Activated naive CD8-positive, alpha-beta T cell treated with anti-CD3 and anti-CD28 coated beads, Interleukin-2, amount 10 ng/mL, durations not matched to agents 7 days and 5 days (primary cell): ENCODE results near the gene A3GALT2. TPM values are rescaled to one million over a fixed set of nuclear protein-coding genes. Genes with fewer than 3 reads are reported as not detected.
"Not testable (repeated sequence)": the region's sequence is repeated elsewhere in the genome, so short reads cannot be mapped to it uniquely, and the experiment has no call there.

Experiments used
- ATAC-seq: fragments of 150-1000 bp; cut with Tn5 transposase; one replicate; pipeline ENCODE4 v1.10.0; 2021; ENCODE audit warnings: low read depth, moderate library complexity
- POLR2A ChIA-PET: fragments of 350-600 bp; sonication (Branson Sonifier 250); formaldehyde crosslinking; loops from one replicate; lab custom pipeline; 2021; ENCODE audit warnings: antibody characterized with exemption; lab: Charles Lee
- DNase-seq: peaks from one replicate; pipeline ENCODE4 v3.0.0; 2021
- H3K27ac Mint-ChIP-seq: one replicate; pipeline ENCODE4 v1.8.0; 2022; ENCODE audit warnings: mild to moderate bottlenecking, mixed read lengths
- H3K27me3 Mint-ChIP-seq: one replicate; pipeline ENCODE4 v1.8.0; 2022; ENCODE audit warnings: mild to moderate bottlenecking, moderate library complexity, mixed read lengths
- H3K36me3 Mint-ChIP-seq: one replicate; pipeline ENCODE4 v1.8.0; 2021; ENCODE audit warnings: mild to moderate bottlenecking, mixed read lengths
- H3K4me1 Mint-ChIP-seq: one replicate; pipeline ENCODE4 v1.8.0; 2021; ENCODE audit warnings: mixed read lengths
- H3K4me3 Mint-ChIP-seq: one replicate; pipeline ENCODE4 v1.8.0; 2022; ENCODE audit warnings: mild to moderate bottlenecking, moderate library complexity, mixed read lengths
- H3K9me3 Mint-ChIP-seq: one replicate; pipeline ENCODE4 v1.8.0; 2021; ENCODE audit warnings: mixed read lengths
- total RNA-seq, 2 experiments: library from RNA; stranded (reverse); gene quantifications; one replicate each; pipeline ENCODE4 v1.2.3, GENCODE V29; 2021

Gene A3GALT2
- total RNA-seq, 2 experiments from 2014 or later, result 0.31 TPM; not detected in 1

DNA sequence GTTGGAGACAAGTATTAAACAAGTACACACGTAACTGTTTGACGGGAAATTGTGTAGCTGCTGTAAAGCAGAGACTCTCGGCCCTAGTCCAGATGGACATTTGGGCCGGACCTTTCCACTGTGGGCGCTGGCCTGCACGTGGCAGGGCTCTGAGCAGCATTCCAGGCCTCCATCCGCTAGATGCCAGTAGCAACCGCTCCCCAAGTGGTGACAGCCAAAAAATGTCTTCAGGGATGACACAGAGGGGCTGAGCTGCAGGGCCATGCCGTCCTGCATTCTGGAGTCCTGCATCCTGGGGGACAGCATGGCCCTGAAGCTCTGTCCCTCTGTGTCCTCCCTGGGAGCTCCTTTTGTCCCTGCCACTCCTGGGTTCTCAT is 24.8 kb downstream of the A3GALT2 start:
- POLR2A ChIA-PET, result interaction anchor here (0.6 to 1.6 kb wide), 3 partner anchors 54 to 114 kb away, joined by 3 to 4 read pairs (median 4); partner anchors contain the start of gene TRIM62
- H3K27me3 Mint-ChIP-seq, result no peaks in the 10 kb centered on the region
- DNase-seq (no peak), ATAC-seq (no peak)
- peaks cover 16% of the 10 kb centered on the region for H3K4me1 Mint-ChIP-seq
- H3K4me3 Mint-ChIP-seq, result no peak overlapping the region
- H3K36me3 Mint-ChIP-seq, result peaks cover 13% of the 10 kb centered on the region
- no peak overlapping the region for H3K27ac Mint-ChIP-seq
- H3K9me3 Mint-ChIP-seq, result no peaks in the 10 kb centered on the region

DNA sequence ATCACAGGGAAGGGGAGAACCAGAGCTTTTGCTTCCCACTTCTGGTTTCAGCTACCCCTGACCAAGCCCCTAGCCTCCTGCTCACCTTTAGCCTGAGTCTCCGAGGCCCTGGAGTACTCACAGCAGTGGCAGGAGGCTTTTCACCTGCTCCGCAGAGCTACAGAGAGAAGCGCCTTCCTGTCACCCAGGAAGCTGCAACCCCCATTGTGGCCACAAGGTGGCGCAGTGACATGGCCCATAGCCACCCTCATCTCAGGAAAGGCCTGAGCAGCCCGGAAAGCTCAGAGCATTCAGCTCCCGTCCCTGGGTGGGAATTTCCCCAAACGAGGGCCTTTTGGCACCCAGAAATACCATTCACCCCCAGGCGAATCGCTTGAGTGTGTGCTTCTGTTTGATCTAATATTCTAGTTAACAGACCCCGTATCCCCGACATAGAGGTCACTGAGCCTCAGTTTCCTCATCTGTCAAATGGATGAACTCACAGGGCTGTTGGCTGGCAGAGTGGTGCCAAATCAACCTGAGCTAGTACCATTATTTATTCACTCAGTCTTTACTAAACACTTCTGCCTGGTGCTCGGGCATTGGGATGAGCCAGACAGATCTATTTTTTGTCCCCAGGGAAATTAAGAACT is 25.3 kb downstream of the A3GALT2 start:
- Mint-ChIP-seq H3K27ac (peak overlapping the region; percentile 56), H3K4me3 (no peak overlapping the region), H3K4me1 (peaks cover 16% of the 10 kb centered on the region), H3K9me3 (no peaks in the 10 kb centered on the region), H3K27me3 (no peaks in the 10 kb centered on the region), H3K36me3 (peaks cover 16% of the 10 kb centered on the region)
- peak; percentile 90 for ATAC-seq
- peak; percentile 93 for DNase-seq
- POLR2A ChIA-PET, result interaction anchor here (0.7 to 1.6 kb wide), 3 partner anchors 54 to 332 kb away, joined by 3 to 4 read pairs (median 3); partner anchors contain the start of genes RNF19B and TRIM62

DNA sequence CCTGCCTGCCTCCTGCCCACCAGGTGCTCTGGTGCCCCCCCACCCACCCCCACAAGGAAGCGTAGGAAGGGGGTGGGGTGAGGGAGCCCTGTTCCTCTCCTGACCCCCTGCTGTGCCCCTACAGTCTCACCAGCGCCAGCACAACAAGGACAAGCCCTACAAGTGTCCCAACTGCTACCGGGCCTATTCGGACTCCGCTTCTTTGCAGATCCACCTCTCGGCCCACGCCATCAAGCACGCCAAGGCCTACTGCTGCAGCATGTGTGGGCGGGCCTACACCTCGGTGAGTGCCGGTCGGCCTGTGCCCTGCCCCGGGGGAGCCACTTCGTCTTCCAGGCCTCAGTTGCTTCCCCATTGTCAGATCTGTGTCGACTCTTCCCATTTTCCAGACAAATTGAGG is 25.9 kb downstream of the A3GALT2 start:
- H3K27me3 Mint-ChIP-seq, result no peaks in the 10 kb centered on the region
- POLR2A ChIA-PET, result interaction anchor here (0.7 to 0.8 kb wide), 2 partner anchors 113 to 331 kb away, joined by 3 read pairs; partner anchors contain the start of genes RNF19B and TRIM62
- no peak for ATAC-seq
- H3K36me3 Mint-ChIP-seq, result peaks cover 14% of the 10 kb centered on the region
- DNase-seq, result peak; percentile 47
- H3K9me3 Mint-ChIP-seq, result no peaks in the 10 kb centered on the region
- peak overlapping the region; percentile 56 for H3K27ac Mint-ChIP-seq
- H3K4me3 Mint-ChIP-seq, result no peak overlapping the region
- peaks cover 16% of the 10 kb centered on the region for H3K4me1 Mint-ChIP-seq

DNA sequence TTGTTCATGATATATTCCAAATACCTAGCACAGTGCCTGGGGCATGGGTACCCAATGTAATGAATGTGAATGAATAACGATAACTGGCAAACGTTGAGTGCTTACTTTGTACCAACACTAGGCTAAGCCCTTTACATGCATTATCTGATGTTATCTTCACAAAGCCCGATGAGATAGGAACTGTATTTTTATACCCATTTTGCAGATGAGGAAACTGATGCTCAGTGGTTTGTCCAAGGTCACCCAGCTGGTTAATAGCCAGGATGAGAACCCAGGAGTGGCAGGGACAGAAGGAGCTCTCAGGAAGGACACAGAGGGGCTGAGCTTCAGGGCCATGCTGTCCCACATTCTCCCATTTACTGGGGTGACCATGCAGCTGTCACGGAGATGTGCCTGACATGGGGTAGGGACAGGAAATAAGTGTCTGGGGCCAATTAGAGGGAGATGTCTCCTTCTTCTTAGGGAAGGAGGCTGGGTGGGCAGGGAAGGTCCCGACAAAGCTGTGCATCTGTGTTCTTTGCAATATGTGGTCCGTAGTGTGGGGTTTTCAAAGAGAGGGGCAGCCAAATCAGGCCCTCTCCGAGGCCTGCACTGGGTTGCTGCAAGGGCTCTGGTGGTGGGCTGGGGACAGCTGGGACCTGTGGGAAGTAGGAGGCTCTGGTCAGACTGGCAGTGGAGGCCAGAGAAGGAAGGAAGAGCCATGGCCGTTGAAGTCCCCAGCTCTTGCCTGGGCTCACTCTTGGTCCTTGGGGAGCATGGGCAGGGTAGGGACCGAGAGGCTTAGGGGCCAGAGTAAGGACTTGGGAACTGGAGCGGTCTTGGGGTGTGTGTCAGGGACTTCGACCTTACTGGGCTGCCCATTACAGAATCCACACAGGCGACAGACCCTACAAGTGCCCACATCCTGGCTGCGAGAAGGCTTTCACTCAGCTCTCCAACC is 26.6 kb downstream of the A3GALT2 start:
- Mint-ChIP-seq H3K27ac (no peak overlapping the region), H3K4me3 (no peak overlapping the region), H3K27me3 (no peaks in the 10 kb centered on the region), H3K9me3 (no peaks in the 10 kb centered on the region), H3K36me3 (peaks cover 18% of the 10 kb centered on the region), H3K4me1 (peaks cover 16% of the 10 kb centered on the region)
- DNase-seq, result peak; percentile 26
- POLR2A ChIA-PET, result interaction anchor here (0.8 kb wide), 1 partner anchor 330 kb away, joined by 3 read pairs; the partner anchor contains the start of gene RNF19B
- ATAC-seq, result no peak

DNA sequence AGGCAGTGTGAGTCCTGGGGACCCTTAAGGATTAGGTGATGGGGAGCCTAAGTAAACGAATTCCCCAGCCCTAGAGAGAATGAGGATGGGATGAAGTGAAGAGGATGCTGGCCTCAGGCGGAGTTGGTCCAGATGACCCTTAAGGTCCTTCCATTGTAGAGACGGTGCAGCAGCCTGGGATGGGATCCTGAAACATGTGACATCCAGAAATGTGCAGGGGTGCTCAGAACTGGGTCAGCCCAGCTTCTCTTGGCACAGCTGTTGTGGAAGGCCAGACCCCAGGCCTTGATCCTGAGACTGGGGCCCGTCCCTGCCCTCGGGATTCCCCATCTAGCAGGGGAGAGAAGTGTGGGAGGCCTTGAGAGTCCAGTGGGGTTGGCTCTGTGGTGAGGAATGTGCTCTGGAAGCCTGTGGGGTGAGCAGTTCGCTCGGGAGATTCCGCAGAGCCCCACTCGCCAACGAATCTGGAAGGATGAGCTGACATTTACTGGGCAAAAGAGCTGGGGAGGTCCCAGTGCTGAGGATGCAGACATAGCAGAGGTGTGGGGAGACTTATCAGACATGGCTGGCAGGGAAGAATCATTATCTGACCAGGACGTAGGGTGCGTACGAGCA is 28.1 kb downstream of the A3GALT2 start:
- DNase-seq (peak; percentile 6), ATAC-seq (no peak)
- POLR2A ChIA-PET, result no interaction called here
- Mint-ChIP-seq H3K4me3 (no peak overlapping the region), H3K9me3 (no peaks in the 10 kb centered on the region), H3K36me3 (peaks cover 20% of the 10 kb centered on the region), H3K27me3 (no peaks in the 10 kb centered on the region), H3K4me1 (peaks cover 7% of the 10 kb centered on the region), H3K27ac (no peak overlapping the region)

DNA sequence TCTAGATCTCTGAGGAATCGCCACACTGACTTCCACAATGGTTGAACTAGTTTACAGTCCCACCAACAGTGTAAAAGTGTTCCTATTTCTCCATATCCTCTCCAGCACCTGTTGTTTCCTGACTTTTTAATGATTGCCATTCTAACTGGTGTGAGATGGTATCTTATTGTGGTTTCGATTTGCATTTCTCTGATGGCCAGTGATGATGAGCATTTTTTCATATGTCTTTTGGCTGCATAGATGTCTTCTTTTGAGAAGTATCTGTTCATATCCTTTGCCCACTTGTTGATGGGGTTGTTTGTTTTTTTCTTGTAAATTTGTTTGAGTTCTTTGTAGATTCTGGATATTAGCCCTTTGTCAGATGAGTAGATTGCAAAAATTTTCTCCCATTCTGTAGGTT is 30.3 kb downstream of the A3GALT2 start:
- H3K27ac Mint-ChIP-seq, H3K4me1 Mint-ChIP-seq, H3K4me3 Mint-ChIP-seq, H3K27me3 Mint-ChIP-seq, ATAC-seq, DNase-seq, POLR2A ChIA-PET, H3K9me3 Mint-ChIP-seq: not testable (repeated sequence)
- peaks cover 17% of the 10 kb centered on the region for H3K36me3 Mint-ChIP-seq

DNA sequence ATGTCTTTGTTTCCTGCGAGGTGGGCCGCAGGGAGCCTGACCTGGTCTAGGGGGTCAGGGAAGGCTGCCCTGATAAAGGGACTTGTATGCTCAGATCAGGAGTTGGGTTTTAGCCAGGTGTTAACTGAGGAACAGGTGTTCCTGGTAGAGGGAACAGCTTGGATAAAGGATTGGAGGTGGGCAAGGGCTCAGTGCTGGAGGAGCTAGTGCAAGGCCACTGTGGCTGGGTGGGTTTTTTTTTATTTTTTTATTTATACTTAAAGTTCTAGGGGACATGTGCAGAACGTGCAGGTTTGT is 31.1 kb downstream of the A3GALT2 start:
- DNase-seq (peak; percentile 7), ATAC-seq (no peak)
- POLR2A ChIA-PET, result no interaction called here
- H3K9me3 Mint-ChIP-seq, result no peaks in the 10 kb centered on the region
- peaks cover 17% of the 10 kb centered on the region for H3K36me3 Mint-ChIP-seq
- H3K27me3 Mint-ChIP-seq, result no peaks in the 10 kb centered on the region
- H3K4me3 Mint-ChIP-seq, result no peak overlapping the region
- H3K27ac Mint-ChIP-seq, result no peak overlapping the region
- H3K4me1 Mint-ChIP-seq, result no peaks in the 10 kb centered on the region

DNA sequence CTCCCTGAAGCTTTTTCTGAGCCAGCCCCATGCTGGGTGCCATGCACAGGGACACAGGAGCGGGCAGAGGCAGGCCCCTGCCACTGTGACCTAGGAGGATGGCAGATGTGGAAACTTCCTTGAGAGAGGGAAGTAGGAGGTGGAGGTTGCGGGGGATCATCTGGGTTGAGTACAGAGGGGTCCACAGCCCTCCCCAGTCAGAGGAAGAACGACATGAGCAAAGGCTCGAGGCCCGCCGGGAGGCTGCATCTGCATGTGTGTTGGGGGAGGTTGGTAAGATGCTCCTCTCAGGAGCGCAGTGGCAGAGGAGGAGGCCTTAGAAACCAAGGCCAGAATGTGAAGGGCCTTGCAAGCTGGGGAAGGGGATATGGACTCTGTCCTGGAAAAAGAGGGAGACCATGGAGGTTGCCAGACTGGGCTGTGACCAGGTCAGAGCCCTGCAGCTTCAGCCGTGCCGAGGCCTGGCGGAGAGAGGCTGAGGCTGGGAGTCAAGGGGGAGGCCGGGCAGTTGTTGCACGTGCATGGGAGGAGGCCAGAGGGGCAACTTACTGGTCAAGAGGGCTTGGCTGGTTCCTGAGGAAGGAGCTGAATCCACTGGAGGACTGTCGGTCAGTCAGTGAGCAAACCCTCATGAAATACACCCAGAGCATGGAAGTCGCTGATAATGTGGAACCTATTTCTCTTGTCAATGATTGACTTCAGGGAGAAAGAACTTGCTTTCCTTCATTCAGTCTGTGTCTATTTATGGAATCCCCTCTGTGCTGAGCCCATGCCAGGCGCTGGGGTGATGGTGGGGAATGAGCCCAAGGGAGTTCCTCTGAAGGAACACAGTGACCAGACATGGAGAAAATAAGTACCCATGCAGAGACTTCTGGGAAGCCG is 31.7 kb downstream of the A3GALT2 start:
- H3K27ac Mint-ChIP-seq, result peak overlapping the region; percentile 45
- POLR2A ChIA-PET, result no interaction called here
- DNase-seq (peak; percentile 18), ATAC-seq (no peak)
- H3K9me3 Mint-ChIP-seq, result no peaks in the 10 kb centered on the region
- H3K27me3 Mint-ChIP-seq, result no peaks in the 10 kb centered on the region
- H3K4me3 Mint-ChIP-seq, result no peak overlapping the region
- H3K36me3 Mint-ChIP-seq, result peaks cover 20% of the 10 kb centered on the region
- no peaks in the 10 kb centered on the region for H3K4me1 Mint-ChIP-seq

DNA sequence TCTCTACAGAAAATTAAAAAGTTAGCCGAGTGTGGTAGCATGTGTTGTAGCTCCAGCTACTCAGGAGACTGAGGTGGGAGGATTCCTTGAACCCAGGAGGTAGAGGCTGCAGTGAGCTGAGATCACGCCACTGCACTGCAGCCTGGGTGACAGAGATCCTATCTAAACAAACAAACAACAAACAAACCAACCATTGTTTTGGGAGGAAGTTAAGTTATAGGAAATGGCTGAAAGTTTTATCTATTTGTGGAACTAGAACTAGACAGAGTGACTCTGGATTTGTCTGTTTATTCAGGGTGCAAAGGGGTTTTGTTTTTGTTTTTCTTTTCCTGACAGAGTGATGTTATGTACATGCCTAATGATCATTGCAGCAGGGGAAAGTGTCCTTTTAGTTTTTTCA is 33.6 kb downstream of the A3GALT2 start:
- Mint-ChIP-seq H3K27me3 (no peaks in the 10 kb centered on the region), H3K9me3 (no peaks in the 10 kb centered on the region), H3K36me3 (peaks cover 22% of the 10 kb centered on the region), H3K4me3 (no peak overlapping the region), H3K4me1 (no peaks in the 10 kb centered on the region), H3K27ac (no peak overlapping the region)
- DNase-seq (no peak), ATAC-seq (no peak)
- POLR2A ChIA-PET, result no interaction called here

DNA sequence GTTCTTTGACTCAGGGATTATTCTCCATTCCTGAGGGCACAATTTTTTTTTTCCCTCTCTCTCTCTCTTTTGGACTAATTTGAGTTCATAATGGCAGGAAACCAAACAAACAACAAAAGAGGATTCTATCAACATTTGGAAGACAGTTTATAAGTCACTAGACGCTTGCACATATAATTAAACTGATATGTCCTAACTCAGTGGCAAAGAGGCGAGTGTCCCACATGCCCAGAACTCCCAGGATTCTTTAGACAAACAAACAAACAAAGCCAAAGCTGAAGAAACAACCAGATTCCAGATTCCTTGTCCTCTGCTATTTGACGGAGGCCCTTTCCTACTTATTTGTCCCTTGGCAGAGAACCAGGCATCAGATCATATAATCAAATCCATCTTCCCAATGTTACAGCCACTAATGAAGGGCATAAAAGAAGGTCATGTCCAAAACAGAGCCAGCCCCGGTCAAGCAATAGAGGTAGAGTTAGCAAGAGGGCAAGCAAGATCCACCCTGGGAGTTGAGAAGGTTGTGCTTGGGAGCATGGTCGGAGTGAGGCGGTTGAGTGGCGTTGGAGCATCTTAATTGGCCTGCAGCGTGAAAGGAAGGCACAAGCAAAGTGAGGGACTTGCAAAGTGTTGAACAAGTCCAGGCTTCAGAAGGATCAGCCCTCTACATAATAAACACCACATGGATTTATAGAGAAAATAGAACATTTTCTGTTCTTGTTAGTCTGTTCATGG is 34.3 kb downstream of the A3GALT2 start:
- Mint-ChIP-seq H3K27ac (no peak overlapping the region), H3K36me3 (peaks cover 26% of the 10 kb centered on the region)

DNA sequence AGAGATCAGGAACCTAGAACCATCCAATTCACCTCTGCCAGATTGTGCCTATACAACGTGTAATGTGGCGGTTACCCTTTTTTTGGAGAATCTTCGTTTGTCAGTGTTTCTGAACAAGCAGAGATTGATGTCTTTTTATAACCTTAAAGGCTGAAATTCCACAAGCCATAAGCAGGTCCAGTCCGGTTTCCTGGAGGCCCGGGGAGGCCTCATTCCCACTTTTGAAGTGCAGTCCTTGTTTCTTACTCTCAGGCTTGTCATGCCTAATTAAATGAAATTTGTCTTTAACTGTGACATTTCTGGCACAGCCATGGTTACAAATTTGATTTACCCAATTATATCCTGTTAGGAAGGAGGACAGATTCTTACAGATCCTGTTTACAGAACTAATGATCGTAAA is 36.8 kb downstream of the A3GALT2 start:
- POLR2A ChIA-PET, result no interaction called here
- no peak overlapping the region for H3K4me3 Mint-ChIP-seq
- H3K27ac Mint-ChIP-seq, result no peak overlapping the region
- H3K4me1 Mint-ChIP-seq, result no peaks in the 10 kb centered on the region
- no peaks in the 10 kb centered on the region for H3K9me3 Mint-ChIP-seq
- H3K27me3 Mint-ChIP-seq, result no peaks in the 10 kb centered on the region
- no peak for ATAC-seq
- DNase-seq, result no peak
- peaks cover 14% of the 10 kb centered on the region for H3K36me3 Mint-ChIP-seq

More for the DNA sequence above, 34.3 kb downstream of the A3GALT2 start:
- ATAC-seq (no peak), DNase-seq (peak; percentile 15)
- Mint-ChIP-seq H3K4me1 (no peaks in the 10 kb centered on the region), H3K27me3 (no peaks in the 10 kb centered on the region), H3K4me3 (no peak overlapping the region), H3K9me3 (no peaks in the 10 kb centered on the region)
- POLR2A ChIA-PET, result interaction anchor here (0.7 kb wide), 1 partner anchor 1906 kb away, joined by 3 read pairs; no protein-coding TSS in a partner anchor

DNA sequence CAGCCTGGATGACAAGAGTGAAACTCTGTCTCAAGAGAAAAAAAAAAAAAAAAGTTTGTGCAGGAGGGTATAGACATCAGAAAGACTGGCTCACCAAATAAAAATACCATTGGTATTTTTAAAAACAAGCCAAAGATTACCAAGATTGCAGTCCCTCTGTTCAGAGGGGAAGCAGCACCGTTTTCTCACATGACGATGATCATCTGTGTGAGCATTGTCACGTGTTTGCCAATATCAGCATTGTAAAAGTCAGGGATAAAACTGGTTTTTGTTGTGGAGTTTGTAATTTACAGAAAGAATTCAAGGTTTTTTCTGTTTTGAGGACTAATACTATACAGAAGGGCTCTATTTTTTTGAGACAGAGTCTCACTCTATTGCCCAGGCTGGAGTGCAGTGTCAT is 38.1 kb downstream of the A3GALT2 start:
- no peak overlapping the region for H3K27ac Mint-ChIP-seq
- no peak for DNase-seq
- ATAC-seq, result no peak
- H3K9me3 Mint-ChIP-seq, result no peaks in the 10 kb centered on the region
- POLR2A ChIA-PET, result no interaction called here
- no peak overlapping the region for H3K4me3 Mint-ChIP-seq
- no peaks in the 10 kb centered on the region for H3K27me3 Mint-ChIP-seq
- peaks cover 13% of the 10 kb centered on the region for H3K36me3 Mint-ChIP-seq
- H3K4me1 Mint-ChIP-seq, result no peaks in the 10 kb centered on the region
